ENCODE measurements around the gene TTBK1. TPM values are rescaled to one million over a fixed set of nuclear protein-coding genes. Genes with fewer than 3 reads are reported as not detected.
"Not testable (repeated sequence)": the region's sequence is repeated elsewhere in the genome, so short reads cannot be mapped to it uniquely, and the experiment has no call there.

Gene TTBK1
- total and polyA plus RNA-seq, 4 donors, result 6.1 to 29.9 (median 19.3) TPM

- H3K27me3 ChIP-seq (ENCODE audit: control insufficient read depth, insufficient read depth, low read length), result no peaks in the 10 kb centered on the region
- H3K27ac ChIP-seq (ENCODE audit: low read depth, low read length), result no peak overlapping the region
- no peak for DNase-seq (ENCODE audit: low read depth in 4 of 6, low spot score in 6 of 6)
- H3K4me3 ChIP-seq (ENCODE audit: low read depth, low read length), result no peak overlapping the region
- H3K36me3 ChIP-seq (ENCODE audit: control insufficient read depth, insufficient read depth, low read length), result no peaks in the 10 kb centered on the region
- 87% methylated on average over 17 of the region's 18 CpGs for WGBS (ENCODE audit: insufficient coverage)
- peaks cover 6% of the 10 kb centered on the region for H3K4me1 ChIP-seq (ENCODE audit: control insufficient read depth, insufficient read depth, low read length)
- no peaks in the 10 kb centered on the region for H3K9me3 ChIP-seq (ENCODE audit: control insufficient read depth, insufficient read depth, low read length)
Measured at GRCh38 chr6:43299338-43300293, 56.3 kb downstream of the TTBK1 start.

GRCh38 chr6:43301081-43301870 lies 58.0 kb downstream of the TTBK1 start:
- H3K27ac ChIP-seq (ENCODE audit: low read depth, low read length), result no peak overlapping the region
- H3K27me3 ChIP-seq (ENCODE audit: control insufficient read depth, insufficient read depth, low read length), result no peaks in the 10 kb centered on the region
- no peak for DNase-seq (ENCODE audit: low read depth in 4 of 6, low spot score in 6 of 6)
- 91% methylated on average over 6 of the region's 15 CpGs for WGBS (ENCODE audit: insufficient coverage)
- H3K9me3 ChIP-seq (ENCODE audit: control insufficient read depth, insufficient read depth, low read length), result no peaks in the 10 kb centered on the region
- no peak overlapping the region for H3K4me3 ChIP-seq (ENCODE audit: low read depth, low read length)
- H3K4me1 ChIP-seq (ENCODE audit: control insufficient read depth, insufficient read depth, low read length), result peaks cover 6% of the 10 kb centered on the region
- no peaks in the 10 kb centered on the region for H3K36me3 ChIP-seq (ENCODE audit: control insufficient read depth, insufficient read depth, low read length)

GRCh38 chr6:43302126-43302525 lies 58.8 kb downstream of the TTBK1 start:
- 79% methylated on average over 19 of the region's 19 CpGs for WGBS (ENCODE audit: insufficient coverage)
- Histone ChIP-seq H3K9me3 (ENCODE audit: control insufficient read depth, insufficient read depth, low read length) (no peaks in the 10 kb centered on the region), H3K4me3 (ENCODE audit: low read depth, low read length) (no peak overlapping the region), H3K4me1 (ENCODE audit: control insufficient read depth, insufficient read depth, low read length) (peaks cover 6% of the 10 kb centered on the region), H3K36me3 (ENCODE audit: control insufficient read depth, insufficient read depth, low read length) (no peaks in the 10 kb centered on the region), H3K27me3 (ENCODE audit: control insufficient read depth, insufficient read depth, low read length) (no peaks in the 10 kb centered on the region), H3K27ac (ENCODE audit: low read depth, low read length) (no peak overlapping the region)
- no peak for DNase-seq (ENCODE audit: low read depth in 4 of 6, low spot score in 6 of 6)

- not testable (repeated sequence) for H3K27me3 ChIP-seq (ENCODE audit: control insufficient read depth, insufficient read depth, low read length); H3K4me1 ChIP-seq (ENCODE audit: control insufficient read depth, insufficient read depth, low read length); H3K36me3 ChIP-seq (ENCODE audit: control insufficient read depth, insufficient read depth, low read length); H3K27ac ChIP-seq (ENCODE audit: low read depth, low read length); H3K9me3 ChIP-seq (ENCODE audit: control insufficient read depth, insufficient read depth, low read length); DNase-seq (ENCODE audit: low read depth in 4 of 6, low spot score in 6 of 6); H3K4me3 ChIP-seq (ENCODE audit: low read depth, low read length)
- 88% methylated on average over 4 of the region's 11 CpGs for WGBS (ENCODE audit: insufficient coverage)
Measured at GRCh38 chr6:43303006-43303405, 59.7 kb downstream of the TTBK1 start.

GRCh38 chr6:43303751-43304331 lies 60.6 kb downstream of the TTBK1 start:
- peaks cover 13% of the 10 kb centered on the region for H3K4me1 ChIP-seq (ENCODE audit: control insufficient read depth, insufficient read depth, low read length)
- H3K27me3 ChIP-seq (ENCODE audit: control insufficient read depth, insufficient read depth, low read length), result no peaks in the 10 kb centered on the region
- H3K36me3 ChIP-seq (ENCODE audit: control insufficient read depth, insufficient read depth, low read length), result peaks cover 8% of the 10 kb centered on the region
- no peak for DNase-seq (ENCODE audit: low read depth in 4 of 6, low spot score in 6 of 6)
- WGBS (ENCODE audit: insufficient coverage), result 64% methylated on average over 8 of the region's 8 CpGs
- H3K9me3 ChIP-seq (ENCODE audit: control insufficient read depth, insufficient read depth, low read length), result no peaks in the 10 kb centered on the region
- H3K27ac ChIP-seq (ENCODE audit: low read depth, low read length), result no peak overlapping the region
- H3K4me3 ChIP-seq (ENCODE audit: low read depth, low read length), result no peak overlapping the region

- 93% methylated on average over 1 of the region's 3 CpGs for WGBS (ENCODE audit: insufficient coverage)
- no peaks in the 10 kb centered on the region for H3K9me3 ChIP-seq (ENCODE audit: control insufficient read depth, insufficient read depth, low read length)
- no peaks in the 10 kb centered on the region for H3K27me3 ChIP-seq (ENCODE audit: control insufficient read depth, insufficient read depth, low read length)
- H3K4me1 ChIP-seq (ENCODE audit: control insufficient read depth, insufficient read depth, low read length), result peaks cover 14% of the 10 kb centered on the region
- DNase-seq (ENCODE audit: low read depth in 4 of 6, low spot score in 6 of 6), result no peak
- peaks cover 8% of the 10 kb centered on the region for H3K36me3 ChIP-seq (ENCODE audit: control insufficient read depth, insufficient read depth, low read length)
- H3K27ac ChIP-seq (ENCODE audit: low read depth, low read length), result no peak overlapping the region
- H3K4me3 ChIP-seq (ENCODE audit: low read depth, low read length), result no peak overlapping the region
Measured at GRCh38 chr6:43304361-43304760, 61.1 kb downstream of the TTBK1 start.

- Histone ChIP-seq H3K9me3 (ENCODE audit: control insufficient read depth, insufficient read depth, low read length) (no peaks in the 10 kb centered on the region), H3K36me3 (ENCODE audit: control insufficient read depth, insufficient read depth, low read length) (peaks cover 8% of the 10 kb centered on the region), H3K4me3 (ENCODE audit: low read depth, low read length) (no peak overlapping the region), H3K27ac (ENCODE audit: low read depth, low read length) (no peak overlapping the region), H3K4me1 (ENCODE audit: control insufficient read depth, insufficient read depth, low read length) (peaks cover 14% of the 10 kb centered on the region), H3K27me3 (ENCODE audit: control insufficient read depth, insufficient read depth, low read length) (no peaks in the 10 kb centered on the region)
- WGBS (ENCODE audit: insufficient coverage), result 90% methylated on average over 1 of the region's 2 CpGs
- DNase-seq (ENCODE audit: low read depth in 4 of 6, low spot score in 6 of 6), result no peak
Measured at GRCh38 chr6:43304882-43305281, 61.6 kb downstream of the TTBK1 start.

- H3K4me3 ChIP-seq (ENCODE audit: low read depth, low read length), result no peak overlapping the region
- H3K4me1 ChIP-seq (ENCODE audit: control insufficient read depth, insufficient read depth, low read length), result peaks cover 14% of the 10 kb centered on the region
- H3K27me3 ChIP-seq (ENCODE audit: control insufficient read depth, insufficient read depth, low read length), result no peaks in the 10 kb centered on the region
- H3K9me3 ChIP-seq (ENCODE audit: control insufficient read depth, insufficient read depth, low read length), result no peaks in the 10 kb centered on the region
- WGBS (ENCODE audit: insufficient coverage), result 90% methylated on average over 2 of the region's 7 CpGs
- no peak for DNase-seq (ENCODE audit: low read depth in 4 of 6, low spot score in 6 of 6)
- peaks cover 8% of the 10 kb centered on the region for H3K36me3 ChIP-seq (ENCODE audit: control insufficient read depth, insufficient read depth, low read length)
- H3K27ac ChIP-seq (ENCODE audit: low read depth, low read length), result no peak overlapping the region
Measured at GRCh38 chr6:43306086-43306485, 62.8 kb downstream of the TTBK1 start.

GRCh38 chr6:43307451-43308100 lies 64.3 kb downstream of the TTBK1 start:
- peaks cover 14% of the 10 kb centered on the region for H3K4me1 ChIP-seq (ENCODE audit: control insufficient read depth, insufficient read depth, low read length)
- H3K27ac ChIP-seq (ENCODE audit: low read depth, low read length), result no peak overlapping the region
- no peak for DNase-seq (ENCODE audit: low read depth in 4 of 6, low spot score in 6 of 6)
- H3K4me3 ChIP-seq (ENCODE audit: low read depth, low read length), result no peak overlapping the region
- peaks cover 8% of the 10 kb centered on the region for H3K36me3 ChIP-seq (ENCODE audit: control insufficient read depth, insufficient read depth, low read length)
- no peaks in the 10 kb centered on the region for H3K27me3 ChIP-seq (ENCODE audit: control insufficient read depth, insufficient read depth, low read length)
- no peaks in the 10 kb centered on the region for H3K9me3 ChIP-seq (ENCODE audit: control insufficient read depth, insufficient read depth, low read length)
- 71% methylated on average over 4 of the region's 5 CpGs for WGBS (ENCODE audit: insufficient coverage)

All from spinal cord (tissue), 10 donors.